K562 (cell line): ENCODE results near the gene CDCP1. TPM values are rescaled to one million over a fixed set of nuclear protein-coding genes. Genes with fewer than 3 reads are reported as not detected.
A peak's percentile ranks its signal among the peaks of the same experiment; 100 is the strongest.

Experiments used
- ARID4B ChIP-seq: sonication (generic); formaldehyde crosslinking; IDR thresholded peaks from 2 replicates; pipeline ENCODE4 v1.8.0; 2022; ENCODE audit warnings: mild to moderate bottlenecking, missing genetic modification reagents
- ATF1 ChIP-seq, 2 experiments: fragments of 450-650 bp in 1 of 2; IDR thresholded peaks; 2 replicates each; pipeline ENCODE4 v1.6.1; 2016; ENCODE audit warnings: missing compliant biosample characterization in 1 of 2, missing genetic modification characterization in 1 of 2
- CHD1 ChIP-seq: fragments of 200-600 bp; sonication (generic); IDR thresholded peaks from one replicate; pipeline ENCODE4 v1.6.1; 2012; ENCODE audit warnings: mild to moderate bottlenecking, moderate library complexity, low read length, inconsistent platforms
- DDX20 ChIP-seq: fragments of 450-650 bp; IDR thresholded peaks from 2 replicates; pipeline ENCODE4 v1.6.1; 2016; ENCODE audit warnings: missing genetic modification characterization, low read depth, mild to moderate bottlenecking, missing compliant biosample characterization, moderate library complexity
- EWSR1 ChIP-seq: fragments of 450-650 bp; IDR thresholded peaks from 2 replicates; pipeline ENCODE4 v1.6.1; 2018; ENCODE audit warnings: borderline replicate concordance, mild to moderate bottlenecking, low read depth, moderate library complexity; ENCODE audit not compliant: partially characterized antibody
- HDAC3 ChIP-seq: fragments of 450-650 bp; IDR thresholded peaks from 2 replicates; pipeline ENCODE4 v1.6.1; 2018; ENCODE audit warnings: borderline replicate concordance, mild to moderate bottlenecking, moderate library complexity; ENCODE audit not compliant: partially characterized antibody
- MTA3 ChIP-seq: fragments of 450-650 bp; formaldehyde crosslinking; IDR thresholded peaks from 2 replicates; pipeline ENCODE4 v1.6.1; 2017; ENCODE audit warnings: mild to moderate bottlenecking, borderline replicate concordance
- MXI1 ChIP-seq: IDR thresholded peaks from 2 replicates; pipeline ENCODE4 v1.6.1; 2011; ENCODE audit warnings: low read depth, mild to moderate bottlenecking, improper control_type of control experiment, low read length
- PATZ1 ChIP-seq: fragments of 250-450 bp; sonication (Bioruptor Pico); IDR thresholded peaks from 2 replicates; pipeline ENCODE4 v1.5.0; 2020; ENCODE audit warnings: mild to moderate bottlenecking, borderline replicate concordance
- SMAD1 ChIP-seq: fragments of 150-350 bp; IDR thresholded peaks from 2 replicates; pipeline ENCODE4 v1.6.1; 2014; ENCODE audit warnings: low read length, low read depth; ENCODE audit not compliant: partially characterized antibody
- SMARCE1 ChIP-seq: fragments of 450-650 bp; IDR thresholded peaks from 2 replicates; pipeline ENCODE4 v1.7.1; 2016; ENCODE audit warnings: mild to moderate bottlenecking
- SRSF9 ChIP-seq: fragments of 200-400 bp; formaldehyde crosslinking; IDR thresholded peaks from 2 replicates; pipeline ENCODE4 v1.6.1; 2017; ENCODE audit warnings: low read depth, low read length, borderline replicate concordance
- ZBTB49 ChIP-seq: sonication (generic); formaldehyde crosslinking; IDR thresholded peaks from 2 replicates; pipeline ENCODE4 v1.8.0; 2022; ENCODE audit warnings: missing genetic modification reagents, mild to moderate bottlenecking, borderline replicate concordance
- ZC3H4 ChIP-seq: sonication (generic); formaldehyde crosslinking; IDR thresholded peaks from 2 replicates; pipeline ENCODE4 v1.9.0; 2021; ENCODE audit warnings: missing genetic modification reagents, borderline replicate concordance
- ZNF165 ChIP-seq: fragments of 250-450 bp; sonication (Bioruptor Pico); IDR thresholded peaks from 2 replicates; pipeline ENCODE4 v1.4.0; 2020; ENCODE audit warnings: borderline replicate concordance
- ZNF431 ChIP-seq: sonication (generic); formaldehyde crosslinking; IDR thresholded peaks from 2 replicates; pipeline ENCODE4 v1.8.0; 2022; ENCODE audit warnings: mild to moderate bottlenecking, missing genetic modification reagents
- ZNF785 ChIP-seq: fragments of 250-450 bp; sonication (Bioruptor Pico); IDR thresholded peaks from 2 replicates; pipeline ENCODE4 v1.4.0; 2020; ENCODE audit warnings: mild to moderate bottlenecking
- polyA plus RNA-seq, 8 experiments: library from polyadenylated mRNA; depleted of rRNA in 4 of 8; stranded (reverse) in 5 of 8; unstranded in 3 of 8; fragments of >200 nt; fragmentation: Nextera tagmentation in 2 of 8; fragmentation: Illumina TruSeq in 1 of 8; extraction: Ambion mirVana in 2 of 8; extraction: Trizol in 1 of 8; gene quantifications; 2 replicates each; pipeline versions ENCODE4 v1.2.1 to v1.2.3, GENCODE V29; 2011 to 2014; ENCODE audit warnings: inconsistent platforms in 1 of 8, missing spikeins in 1 of 8
- total RNA-seq, 7 experiments: library from RNA; depleted of rRNA in 6 of 7; stranded (reverse); fragments of >200 nt in 6 of 7; fragmentation: Illumina TruSeq in 2 of 7; extraction: Trizol in 2 of 7; gene quantifications; 2 replicates each; pipeline versions ENCODE4 v1.2.1 to v1.2.3, GENCODE V29; 2011 to 2021; ENCODE audit warnings: low replicate concordance in 1 of 7

CDCP1 gene
- total and polyA plus RNA-seq, 9 of the 15 experiments (the other 6 are each of a cell fraction or from before 2014, with no cell fraction given): 3.9 to 16.4 (median 5.2) TPM

DNA sequence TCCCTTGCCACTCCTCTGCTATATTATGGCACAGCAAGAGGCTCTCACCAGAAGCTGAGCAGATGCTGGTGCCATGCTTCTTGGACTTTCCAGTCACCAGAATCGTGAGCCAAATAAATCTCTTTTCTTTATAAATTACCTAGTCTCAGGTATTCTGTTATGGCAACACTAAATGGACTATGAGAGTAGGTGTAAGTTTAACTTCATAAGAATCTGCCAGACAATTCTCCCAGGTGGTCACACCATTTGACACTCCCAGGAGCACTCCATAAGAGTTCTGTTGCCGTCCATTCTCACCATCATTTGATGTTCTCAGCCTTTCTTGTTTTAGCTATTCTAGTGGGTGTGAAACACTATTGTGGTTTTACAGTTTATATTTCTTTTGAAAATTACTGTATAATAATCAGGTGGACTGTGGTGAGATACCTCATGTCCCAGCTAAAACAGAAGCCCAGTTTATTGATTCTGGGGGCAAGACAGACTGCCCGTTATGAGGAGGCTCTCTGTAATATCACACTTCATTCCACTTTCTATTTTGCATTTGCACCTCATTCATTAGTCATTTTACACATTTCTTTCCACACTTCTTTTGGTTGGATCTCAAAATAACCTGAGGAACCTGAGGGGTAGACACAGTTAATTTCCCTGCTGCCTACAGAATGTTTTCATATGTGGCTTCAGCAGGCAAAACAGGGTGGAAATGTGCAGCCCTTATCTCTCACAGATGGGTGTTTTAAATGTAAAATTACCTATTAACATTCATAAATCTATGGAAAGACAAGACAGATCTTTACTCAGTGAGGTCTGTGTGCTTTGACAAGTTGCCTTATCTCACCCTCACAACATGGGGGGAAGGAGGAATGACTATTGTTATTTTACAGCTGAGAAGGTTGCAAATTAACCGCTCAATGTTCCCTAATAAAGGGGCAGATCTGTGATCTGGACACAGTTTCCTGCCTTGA lies 42.1 kb downstream of the CDCP1 start (continued):
- TF ChIP-seq PATZ1 (CRISPR knock-in tag) (0 out of 2 replicates have a peak, but pooled peaks have one; percentile 16), ATF1 (CRISPR knock-in tag; IDR thresholded peaks at IDR 0.05) (no peak), ATF1 (tag; IDR thresholded peaks at IDR 0.05) (peak; percentile 74), ZC3H4 (CRISPR knock-in tag) (no peak), SRSF9 (no peak), ZNF165 (CRISPR knock-in tag) (no peak; the same call in 1 of the 2 replicates), EWSR1 (no peak), MTA3 (peak; percentile 89; the same call in 1 of the 2 replicates), ZNF785 (no peak), CHD1 (no peak), DDX20 (tag) (no peak; the same call in 1 of the 2 replicates), SMAD1 (peak; percentile 88), ARID4B (CRISPR knock-in tag) (no peak; the same call in 1 of the 2 replicates), HDAC3 (peak; percentile 95), MXI1 (0 out of 2 replicates have a peak, but pooled peaks have one; percentile 63), ZBTB49 (CRISPR knock-in tag) (no peak), SMARCE1 (peak; percentile 96), ZNF431 (CRISPR knock-in tag) (no peak)
